ENCODE data around the gene DNAL4.

The DNAL4 gene, protein sequence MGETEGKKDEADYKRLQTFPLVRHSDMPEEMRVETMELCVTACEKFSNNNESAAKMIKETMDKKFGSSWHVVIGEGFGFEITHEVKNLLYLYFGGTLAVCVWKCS

GRCh38 chr22:38793721-38794466 is at the start of gene DNAL4:
Gene DNAL4, minus strand, starts transcription at chr22:38794143. Its CDS starts 11,412 bp downstream, at chr22:38782731.
- DNase-seq: peak; percentile 93

GRCh38 chr22:38843201-38843656 is 49.3 kb upstream of the DNAL4 start:
- no peak for DNase-seq

DNA sequence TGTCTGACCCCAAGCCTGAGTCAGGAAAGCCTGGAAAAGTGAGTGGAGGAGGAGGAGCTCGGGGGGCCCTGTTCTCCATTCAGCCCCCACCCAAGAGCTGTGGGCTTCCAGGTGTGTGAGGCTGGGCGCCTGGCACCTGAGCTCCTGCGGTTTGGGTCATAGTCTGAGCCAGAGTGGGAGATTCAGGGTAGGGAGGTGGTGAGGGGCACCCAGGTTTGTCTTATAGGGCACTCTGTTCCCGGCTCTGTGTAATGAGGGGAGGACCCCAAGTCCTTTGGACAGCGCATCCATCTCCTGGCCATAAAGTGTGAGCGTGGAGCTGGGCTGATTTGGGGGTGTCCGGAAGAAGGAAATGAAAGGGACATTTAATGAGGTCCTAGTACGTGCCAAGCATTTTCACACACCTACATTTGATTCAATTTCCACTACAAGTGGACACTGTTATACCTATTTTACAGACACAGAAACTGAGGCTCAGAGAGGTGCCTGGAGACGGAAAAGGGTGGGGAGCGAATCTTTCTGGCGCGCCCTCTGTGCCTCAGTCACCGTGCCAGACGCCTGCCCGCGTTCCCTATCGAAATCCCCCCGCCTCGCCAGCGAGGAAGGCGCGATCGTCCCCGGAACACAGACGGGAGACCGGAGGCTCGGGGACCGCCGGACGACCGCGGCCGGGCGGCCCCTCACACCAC is 48.7 kb upstream of the DNAL4 start:
- DNase-seq: no peak

GRCh38 chr22:38841635-38842034 is 47.7 kb upstream of the DNAL4 start:
- no peak for DNase-seq

DNA sequence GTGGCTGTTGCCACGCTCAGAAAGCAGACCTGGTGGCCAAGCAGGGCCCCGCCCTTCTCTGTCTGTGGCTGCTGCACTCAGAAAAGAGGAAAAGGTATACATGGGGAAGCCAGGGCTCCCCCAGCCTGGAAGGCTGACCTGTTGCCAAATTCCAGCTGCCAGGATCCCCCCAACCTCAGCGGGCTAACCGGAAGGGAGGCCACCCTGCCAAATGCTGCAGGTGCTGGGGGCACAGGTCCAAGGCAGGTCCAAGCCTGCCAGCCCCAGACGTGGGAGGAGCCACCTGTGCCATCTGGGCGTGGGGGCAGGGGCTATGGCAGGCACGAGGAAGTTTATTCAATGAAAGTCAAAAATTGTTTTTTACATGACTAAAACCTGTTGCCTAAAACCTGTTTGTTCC is 47.3 kb upstream of the DNAL4 start:
- no peak for DNase-seq

- no peak for DNase-seq
Measured at GRCh38 chr22:38840129-38840528, 46.2 kb upstream of the DNAL4 start.

- no peak for DNase-seq
Measured at GRCh38 chr22:38839686-38840085, 45.7 kb upstream of the DNAL4 start.

- no peak for DNase-seq
Measured at GRCh38 chr22:38837414-38837928, 43.5 kb upstream of the DNAL4 start.

- DNase-seq: no peak
Measured at GRCh38 chr22:38835888-38836301, 42.0 kb upstream of the DNAL4 start.

DNA sequence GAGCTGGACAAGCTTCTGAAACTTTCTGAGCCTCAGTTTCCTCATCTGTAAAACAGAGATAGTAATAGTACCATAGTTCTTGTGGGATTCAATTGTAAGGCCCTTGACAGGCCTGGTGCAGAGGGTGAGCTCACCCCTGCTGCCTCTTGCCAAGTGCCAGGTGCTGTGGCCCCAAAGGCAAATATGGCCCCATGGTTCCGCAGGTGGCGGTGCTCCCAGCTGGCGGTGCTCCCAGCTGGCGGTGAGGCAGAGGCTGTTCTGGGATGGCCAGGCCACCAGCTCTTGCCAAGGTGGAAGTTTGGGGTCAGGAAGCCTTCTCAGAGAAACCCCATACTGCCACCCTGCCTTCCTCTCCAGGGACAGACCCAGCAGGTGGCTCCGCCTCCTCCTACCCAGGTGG is 41.0 kb upstream of the DNAL4 start:
- DNase-seq: no peak

- DNase-seq: no peak
Measured at GRCh38 chr22:38834215-38834953, 40.4 kb upstream of the DNAL4 start.

- DNase-seq: no peak
Measured at GRCh38 chr22:38833061-38833460, 39.1 kb upstream of the DNAL4 start.

- no peak for DNase-seq
Measured at GRCh38 chr22:38832005-38832978, 38.3 kb upstream of the DNAL4 start.

DNA sequence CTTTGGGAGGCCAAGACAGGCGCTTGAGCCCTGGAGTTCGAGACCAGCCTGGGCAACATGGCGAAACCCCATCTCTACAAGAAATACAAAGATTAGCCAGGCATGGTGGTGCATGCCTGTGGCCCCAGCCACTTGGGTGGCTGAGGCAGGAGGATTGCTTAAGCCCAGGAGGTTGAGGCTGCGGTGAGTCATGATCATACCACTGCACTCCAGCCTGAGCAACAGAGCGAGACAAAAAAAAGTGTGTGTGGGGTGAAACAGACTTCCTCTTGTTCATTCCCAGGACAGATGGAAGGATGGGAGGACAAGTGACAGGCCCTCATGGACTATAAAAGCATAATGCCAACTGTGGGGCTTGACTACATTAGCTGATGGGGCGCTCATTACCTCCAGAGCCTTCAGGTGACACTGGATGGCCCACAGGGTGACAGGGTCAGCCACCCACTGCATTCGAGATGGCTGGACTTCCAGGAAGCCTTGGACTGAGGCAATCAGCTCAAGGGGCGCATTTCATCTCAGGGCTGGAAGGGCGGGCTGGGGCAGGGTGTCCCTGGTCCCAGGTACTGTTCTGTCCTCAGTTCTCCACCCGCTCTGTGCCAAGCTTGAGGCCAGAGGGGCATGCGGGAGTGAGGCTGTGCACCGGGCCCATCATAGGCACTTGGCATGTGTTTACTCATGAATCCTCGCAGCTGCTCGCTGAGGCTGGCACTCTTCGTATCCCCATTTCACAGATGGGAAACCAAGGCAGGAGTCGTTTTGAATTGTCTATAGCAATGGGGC is 37.4 kb upstream of the DNAL4 start:
- DNase-seq: no peak

DNA sequence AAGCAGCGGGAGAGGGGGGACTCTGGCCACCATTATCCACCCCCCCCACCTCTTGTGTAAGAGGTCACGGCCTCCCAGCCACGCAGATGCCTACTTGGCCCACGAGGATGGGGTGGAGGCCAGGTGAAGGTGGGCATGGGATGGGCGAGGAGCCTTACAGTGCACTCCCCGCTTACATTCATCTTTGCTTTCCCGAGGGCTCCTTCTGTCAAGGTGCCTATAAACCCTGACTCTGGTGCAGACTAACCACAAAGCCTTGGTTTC is 36.8 kb upstream of the DNAL4 start:
- DNase-seq: no peak

- DNase-seq: no peak
Measured at GRCh38 chr22:38830026-38830844, 36.3 kb upstream of the DNAL4 start.

DNA sequence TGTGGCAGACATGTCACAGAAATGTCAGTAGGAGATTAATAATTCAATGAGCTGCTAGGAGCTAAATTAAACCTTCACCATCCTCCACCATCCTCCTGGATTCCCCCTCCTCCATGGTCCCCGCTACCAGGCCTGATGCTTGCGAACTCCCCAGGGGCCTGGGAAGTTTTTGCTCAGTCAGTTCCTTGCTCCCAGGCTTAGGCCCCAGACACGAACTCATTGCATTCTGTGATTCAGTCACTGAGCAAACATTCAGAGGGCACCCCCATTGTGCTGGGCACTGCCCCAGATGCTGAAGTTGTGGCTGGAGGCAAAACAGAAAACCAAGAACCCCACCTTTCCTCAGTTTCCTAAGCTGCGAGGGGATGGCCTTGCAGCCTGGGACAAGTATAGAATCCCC is 35.5 kb upstream of the DNAL4 start:
- no peak for DNase-seq

DNA sequence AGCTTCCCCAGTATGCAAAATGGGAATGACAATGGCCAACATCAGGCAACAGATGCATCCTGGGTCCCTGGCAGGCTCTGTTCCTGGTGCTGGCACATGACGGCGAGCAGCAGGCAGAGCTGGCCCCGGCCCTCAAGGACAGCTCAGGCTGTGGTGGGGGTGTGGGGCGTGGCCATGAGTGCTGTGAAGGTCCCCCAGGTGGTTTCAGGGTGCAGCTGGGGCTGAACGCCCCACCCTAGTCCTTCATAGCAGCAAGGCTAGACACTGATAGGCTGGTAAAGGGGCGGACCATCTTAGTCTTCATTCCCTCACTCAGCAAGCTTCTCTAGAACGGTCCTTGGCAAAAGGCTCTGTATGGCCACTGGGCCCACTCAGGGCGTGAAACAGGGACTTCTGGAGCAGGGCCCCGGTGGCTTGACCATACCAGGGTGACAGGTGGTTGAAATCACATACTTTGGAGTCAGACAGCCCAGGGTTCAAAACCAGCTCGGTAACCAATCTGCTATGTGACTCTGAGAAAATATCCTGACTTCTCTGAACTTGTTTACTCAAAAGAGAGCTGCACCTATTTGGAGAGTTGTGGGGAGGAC is 34.8 kb upstream of the DNAL4 start:
- no peak for DNase-seq

DNA sequence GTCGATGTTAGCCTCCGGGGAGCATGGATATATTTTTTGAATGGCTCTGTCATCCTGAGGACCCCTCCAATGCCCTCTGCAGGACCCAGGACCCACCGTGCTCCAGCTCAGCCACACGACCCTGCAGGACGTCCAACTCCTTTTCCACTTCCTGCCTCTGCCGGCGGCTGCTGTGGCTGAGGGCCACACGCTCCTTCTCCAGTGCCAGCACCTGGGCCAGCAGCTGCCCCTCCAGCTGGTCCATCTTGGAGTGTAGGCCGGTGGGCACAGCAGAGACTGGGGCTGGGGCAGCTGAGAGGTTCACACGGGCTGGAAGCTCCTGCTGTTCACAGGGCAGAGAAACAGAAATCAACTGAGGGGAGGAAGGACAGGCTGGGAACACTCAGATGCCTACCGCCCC is 34.2 kb upstream of the DNAL4 start:
- DNase-seq: no peak

GRCh38 chr22:38827510-38827909 is 33.6 kb upstream of the DNAL4 start:
- DNase-seq: no peak
